Measurements from ENCODE around the gene HS6ST1. TPM values are rescaled to one million over a fixed set of nuclear protein-coding genes. Genes with fewer than 3 reads are reported as not detected.
"Not testable (repeated sequence)": the region's sequence is repeated elsewhere in the genome, so short reads cannot be mapped to it uniquely, and the experiment has no call there.

HS6ST1 gene
- total RNA-seq, 6 experiments from 2014 or later = 18.5 to 27.2 (median 24.3) TPM

GRCh38 chr2:128269990-128270671, 48.5 kb downstream of the HS6ST1 start:
- H3K27me3 Mint-ChIP-seq (ENCODE audit: insufficient read depth) = no peaks in the 10 kb centered on the region; the same call in 1 of the 2 replicates
- no peak for DNase-seq
- peaks cover 12% of the 10 kb centered on the region for H3K9me3 Mint-ChIP-seq
- TF ChIP-seq CTCF (IDR thresholded peaks at IDR 0.05) = no peak
- H3K4me1 Mint-ChIP-seq (ENCODE audit: low read depth) = no peaks in the 10 kb centered on the region
- H3K4me3 Mint-ChIP-seq = no peak overlapping the region
- no peak overlapping the region for H3K27ac Mint-ChIP-seq
- H3K36me3 Mint-ChIP-seq (ENCODE audit: low read depth) = peaks cover 14% of the 10 kb centered on the region

GRCh38 chr2:128269063-128269989, 49.3 kb downstream of the HS6ST1 start:
- Mint-ChIP-seq H3K36me3 (ENCODE audit: low read depth) (peaks cover 6% of the 10 kb centered on the region), H3K9me3 (peaks cover 5% of the 10 kb centered on the region), H3K4me1 (ENCODE audit: low read depth) (no peaks in the 10 kb centered on the region), H3K4me3 (no peak overlapping the region), H3K27ac (no peak overlapping the region), H3K27me3 (ENCODE audit: insufficient read depth) (no peaks in the 10 kb centered on the region; the same call in 1 of the 2 replicates)
- no peak for TF ChIP-seq CTCF (IDR thresholded peaks at IDR 0.05)
- no peak for DNase-seq

GRCh38 chr2:128268611-128269010, 50.1 kb downstream of the HS6ST1 start:
- not testable (repeated sequence) for H3K9me3 Mint-ChIP-seq; H3K4me3 Mint-ChIP-seq; DNase-seq; H3K36me3 Mint-ChIP-seq (ENCODE audit: low read depth); H3K27ac Mint-ChIP-seq; H3K4me1 Mint-ChIP-seq (ENCODE audit: low read depth); H3K27me3 Mint-ChIP-seq (ENCODE audit: insufficient read depth)

GRCh38 chr2:128268145-128268544, 50.5 kb downstream of the HS6ST1 start:
- not testable (repeated sequence) for H3K9me3 Mint-ChIP-seq; H3K4me1 Mint-ChIP-seq (ENCODE audit: low read depth); H3K36me3 Mint-ChIP-seq (ENCODE audit: low read depth)

GRCh38 chr2:128267649-128268048, 51.0 kb downstream of the HS6ST1 start:
- not testable (repeated sequence) for H3K27me3 Mint-ChIP-seq (ENCODE audit: insufficient read depth); H3K27ac Mint-ChIP-seq; DNase-seq; H3K4me3 Mint-ChIP-seq; H3K36me3 Mint-ChIP-seq (ENCODE audit: low read depth); H3K4me1 Mint-ChIP-seq (ENCODE audit: low read depth); H3K9me3 Mint-ChIP-seq

More at GRCh38 chr2:128268145-128268544, 50.5 kb downstream of the HS6ST1 start:
- H3K4me3 Mint-ChIP-seq; DNase-seq; H3K27ac Mint-ChIP-seq; H3K27me3 Mint-ChIP-seq (ENCODE audit: insufficient read depth): not testable (repeated sequence)

GRCh38 chr2:128267197-128267596, 51.5 kb downstream of the HS6ST1 start:
- not testable (repeated sequence) for H3K27me3 Mint-ChIP-seq (ENCODE audit: insufficient read depth); H3K9me3 Mint-ChIP-seq; DNase-seq; H3K27ac Mint-ChIP-seq; H3K4me3 Mint-ChIP-seq; H3K4me1 Mint-ChIP-seq (ENCODE audit: low read depth); H3K36me3 Mint-ChIP-seq (ENCODE audit: low read depth)

GRCh38 chr2:128266463-128266862, 52.2 kb downstream of the HS6ST1 start:
- DNase-seq; H3K36me3 Mint-ChIP-seq (ENCODE audit: low read depth); H3K9me3 Mint-ChIP-seq; H3K27me3 Mint-ChIP-seq (ENCODE audit: insufficient read depth); H3K27ac Mint-ChIP-seq; H3K4me1 Mint-ChIP-seq (ENCODE audit: low read depth); H3K4me3 Mint-ChIP-seq: not testable (repeated sequence)

GRCh38 chr2:128265608-128265993, 53.1 kb downstream of the HS6ST1 start:
- not testable (repeated sequence) for H3K27ac Mint-ChIP-seq; H3K4me3 Mint-ChIP-seq; H3K36me3 Mint-ChIP-seq (ENCODE audit: low read depth); DNase-seq; H3K4me1 Mint-ChIP-seq (ENCODE audit: low read depth); H3K27me3 Mint-ChIP-seq (ENCODE audit: insufficient read depth); H3K9me3 Mint-ChIP-seq
